ENCODE measurements around the gene ZNF593.

ZNF593 gene

GRCh38 chr1:26164036-26164860, 5.5 kb upstream of the ZNF593 start:
- Histone ChIP-seq H3K36me3 (ENCODE audit: insufficient read depth, low read length) (no peaks in the 10 kb centered on the region), H3K9me3 (ENCODE audit: low read length) (no peaks in the 10 kb centered on the region), H3K9ac (ENCODE audit: low read length) (no peak overlapping the region), H3K27me3 (ENCODE audit: control insufficient read depth in 1 of 2, insufficient read depth in 2 of 2, low read length in 2 of 2) (peaks cover 0 to 9% of the 10 kb centered on the region in 2 donors), H3K4me1 (ENCODE audit: insufficient read depth, low read length) (peaks cover 10% of the 10 kb centered on the region), H3K4me3 (ENCODE audit: low read depth in 1 of 2, low read length in 2 of 2) (peak overlapping the region; percentile 47 to 49), H3K27ac (ENCODE audit: low read depth, low read length) (no peak overlapping the region)

- H3K27ac ChIP-seq (ENCODE audit: low read depth, low read length) = no peak overlapping the region
- H3K27me3 ChIP-seq (ENCODE audit: control insufficient read depth in 1 of 2, insufficient read depth in 2 of 2, low read length in 2 of 2) = peaks cover 0 to 8% of the 10 kb centered on the region in 2 donors
- H3K36me3 ChIP-seq (ENCODE audit: insufficient read depth, low read length) = no peaks in the 10 kb centered on the region
- H3K9ac ChIP-seq (ENCODE audit: low read length) = no peak overlapping the region
- no peaks in the 10 kb centered on the region for H3K9me3 ChIP-seq (ENCODE audit: low read length)
- peaks cover 11% of the 10 kb centered on the region for H3K4me1 ChIP-seq (ENCODE audit: insufficient read depth, low read length)
- H3K4me3 ChIP-seq (ENCODE audit: low read depth in 1 of 2, low read length in 2 of 2) = no peak overlapping the region
Measured at GRCh38 chr1:26164861-26165842, 4.6 kb upstream of the ZNF593 start.

- no peaks in the 10 kb centered on the region for H3K36me3 ChIP-seq (ENCODE audit: insufficient read depth, low read length)
- H3K9me3 ChIP-seq (ENCODE audit: low read length) = no peaks in the 10 kb centered on the region
- no peak overlapping the region for H3K9ac ChIP-seq (ENCODE audit: low read length)
- no peaks in the 10 kb centered on the region for H3K27me3 ChIP-seq (ENCODE audit: control insufficient read depth in 1 of 2, insufficient read depth in 2 of 2, low read length in 2 of 2)
- H3K4me3 ChIP-seq (ENCODE audit: low read depth in 1 of 2, low read length in 2 of 2) = no peak overlapping the region
- H3K4me1 ChIP-seq (ENCODE audit: insufficient read depth, low read length) = peaks cover 12% of the 10 kb centered on the region
- no peak overlapping the region for H3K27ac ChIP-seq (ENCODE audit: low read depth, low read length)
Measured at GRCh38 chr1:26166719-26167281, 2.9 kb upstream of the ZNF593 start.

GRCh38 chr1:26168410-26169197, 1.1 kb upstream of the ZNF593 start, which contains the start of gene C1orf232:
Gene C1orf232 (minus strand): TSS chr1:26168963. CDS start chr1:26168499, 464 bp downstream.
- no peaks in the 10 kb centered on the region for H3K9me3 ChIP-seq (ENCODE audit: low read length)
- H3K4me1 ChIP-seq (ENCODE audit: insufficient read depth, low read length) = peaks cover 8% of the 10 kb centered on the region
- peak within 1 kb of the TSS; percentile 62 for H3K9ac ChIP-seq (ENCODE audit: low read length)
- H3K27ac ChIP-seq (ENCODE audit: low read depth, low read length) = peak within 1 kb of the TSS; percentile 61
- H3K36me3 ChIP-seq (ENCODE audit: insufficient read depth, low read length) = no peaks in the 10 kb centered on the region
- H3K27me3 ChIP-seq (ENCODE audit: control insufficient read depth in 1 of 2, insufficient read depth in 2 of 2, low read length in 2 of 2) = no peaks in the 10 kb centered on the region
- peak within 1 kb of the TSS; percentile 57 to 87 for H3K4me3 ChIP-seq (ENCODE audit: low read depth in 1 of 2, low read length in 2 of 2)

GRCh38 chr1:26169198-26169554, 532 bp upstream of the ZNF593 start:
- peak overlapping the region in 1 of 2 donors; percentile 87 for H3K4me3 ChIP-seq (ENCODE audit: low read depth in 1 of 2, low read length in 2 of 2)
- no peaks in the 10 kb centered on the region for H3K9me3 ChIP-seq (ENCODE audit: low read length)
- no peak overlapping the region for H3K9ac ChIP-seq (ENCODE audit: low read length)
- peaks cover 8% of the 10 kb centered on the region for H3K4me1 ChIP-seq (ENCODE audit: insufficient read depth, low read length)
- no peak overlapping the region for H3K27ac ChIP-seq (ENCODE audit: low read depth, low read length)
- H3K27me3 ChIP-seq (ENCODE audit: control insufficient read depth in 1 of 2, insufficient read depth in 2 of 2, low read length in 2 of 2) = no peaks in the 10 kb centered on the region
- no peaks in the 10 kb centered on the region for H3K36me3 ChIP-seq (ENCODE audit: insufficient read depth, low read length)

- Histone ChIP-seq H3K27me3 (ENCODE audit: control insufficient read depth in 1 of 2, insufficient read depth in 2 of 2, low read length in 2 of 2) (no peaks in the 10 kb centered on the region), H3K4me3 (ENCODE audit: low read depth in 1 of 2, low read length in 2 of 2) (peak overlapping the region; percentile 57 to 87), H3K9ac (ENCODE audit: low read length) (peak overlapping the region; percentile 62), H3K27ac (ENCODE audit: low read depth, low read length) (peak overlapping the region; percentile 61), H3K36me3 (ENCODE audit: insufficient read depth, low read length) (no peaks in the 10 kb centered on the region), H3K4me1 (ENCODE audit: insufficient read depth, low read length) (peaks cover 8% of the 10 kb centered on the region), H3K9me3 (ENCODE audit: low read length) (no peaks in the 10 kb centered on the region)
Measured at GRCh38 chr1:26170472-26170821, 739 bp downstream of the ZNF593 start.

GRCh38 chr1:26171084-26172072, 1.7 kb downstream of the ZNF593 start, which contains the start of gene ZNF593OS:
Gene ZNF593OS (minus strand): TSS chr1:26171832. CDS start chr1:26171661, 171 bp downstream.
- no peaks in the 10 kb centered on the region for H3K36me3 ChIP-seq (ENCODE audit: insufficient read depth, low read length)
- peak within 1 kb of the TSS; percentile 57 to 87 for H3K4me3 ChIP-seq (ENCODE audit: low read depth in 1 of 2, low read length in 2 of 2)
- H3K9ac ChIP-seq (ENCODE audit: low read length) = no peak within 1 kb of the TSS
- no peak within 1 kb of the TSS for H3K27ac ChIP-seq (ENCODE audit: low read depth, low read length)
- H3K4me1 ChIP-seq (ENCODE audit: insufficient read depth, low read length) = peaks cover 8% of the 10 kb centered on the region
- no peaks in the 10 kb centered on the region for H3K9me3 ChIP-seq (ENCODE audit: low read length)
- H3K27me3 ChIP-seq (ENCODE audit: control insufficient read depth in 1 of 2, insufficient read depth in 2 of 2, low read length in 2 of 2) = no peaks in the 10 kb centered on the region

GRCh38 chr1:26175346-26175745, 5.6 kb downstream of the ZNF593 start:
- Histone ChIP-seq H3K9ac (ENCODE audit: low read length) (no peak overlapping the region), H3K9me3 (ENCODE audit: low read length) (no peaks in the 10 kb centered on the region), H3K36me3 (ENCODE audit: insufficient read depth, low read length) (no peaks in the 10 kb centered on the region), H3K27ac (ENCODE audit: low read depth, low read length) (no peak overlapping the region), H3K4me1 (ENCODE audit: insufficient read depth, low read length) (peaks cover 5% of the 10 kb centered on the region), H3K4me3 (ENCODE audit: low read depth in 1 of 2, low read length in 2 of 2) (no peak overlapping the region), H3K27me3 (ENCODE audit: control insufficient read depth in 1 of 2, insufficient read depth in 2 of 2, low read length in 2 of 2) (no peaks in the 10 kb centered on the region)

- Histone ChIP-seq H3K27ac (ENCODE audit: low read depth, low read length) (no peak within 1 kb of the TSS), H3K9me3 (ENCODE audit: low read length) (no peaks in the 10 kb centered on the region), H3K27me3 (ENCODE audit: control insufficient read depth in 1 of 2, insufficient read depth in 2 of 2, low read length in 2 of 2) (no peaks in the 10 kb centered on the region), H3K36me3 (ENCODE audit: insufficient read depth, low read length) (no peaks in the 10 kb centered on the region), H3K9ac (ENCODE audit: low read length) (no peak within 1 kb of the TSS), H3K4me3 (ENCODE audit: low read depth in 1 of 2, low read length in 2 of 2) (no peak within 1 kb of the TSS), H3K4me1 (ENCODE audit: insufficient read depth, low read length) (no peaks in the 10 kb centered on the region)
Measured at GRCh38 chr1:26177182-26177684, 7.5 kb downstream of the ZNF593 start, which contains the start of gene CNKSR1. Gene CNKSR1 (plus strand): TSS chr1:26177491. CDS start chr1:26177548, 57 bp downstream.
